PC-3 (cell line): Measurements from ENCODE around the gene KRTAP11-1. TPM values are rescaled to one million over a fixed set of nuclear protein-coding genes. Genes with fewer than 3 reads are reported as not detected.

Experiments used
- ATAC-seq: fragments of 200-7000 bp; cut with Tn5 transposase; 2 replicates; pipeline ENCODE4 v1.9.1; 2020; ENCODE audit warnings: mild to moderate bottlenecking, moderate library complexity
- BruUV-seq: library from RNA; stranded (reverse); fragments of 400-500 nt; replicated peaks from 2 replicates; lab custom pipeline; 2021; lab: Mats Ljungman, UMichigan
- CTCF ChIA-PET: fragments of 300-600 bp; sonication (Branson Sonifier 250); formaldehyde crosslinking; loops from one replicate; lab custom pipeline; 2022; ENCODE audit warnings: antibody characterized with exemption; lab: Charles Lee
- POLR2A ChIA-PET: fragments of 300-600 bp; sonication (Branson Sonifier 250); formaldehyde crosslinking; loops from one replicate; lab custom pipeline; 2022; ENCODE audit warnings: antibody characterized with exemption; ENCODE audit not compliant: unreplicated experiment; lab: Charles Lee
- DNase-seq: peaks from one replicate; pipeline ENCODE4 v3.0.0-alpha.2; 2015
- H2AFZ ChIP-seq: fragments of 300-600 bp; sonication (generic); 2 replicates; pipeline ENCODE4 v1.6.0; 2016; ENCODE audit warnings: antibody characterized with exemption, low read length
- H3F3A ChIP-seq: fragments of 300-600 bp; sonication (generic); one replicate; pipeline ENCODE4 v1.6.0; 2017; ENCODE audit warnings: antibody characterized with exemption, low read length, control low read depth, mild to moderate bottlenecking; ENCODE audit not compliant: unreplicated experiment
- H3K27ac ChIP-seq: fragments of 300-600 bp; sonication (generic); 2 replicates; pipeline ENCODE4 v1.5.1; 2016; ENCODE audit warnings: mild to moderate bottlenecking, low read length
- H3K27me3 ChIP-seq: fragments of 300-600 bp; sonication (generic); 2 replicates; pipeline ENCODE4 v1.6.1; 2016; ENCODE audit warnings: low read length, mixed read lengths
- H3K36me3 ChIP-seq: fragments of 300-600 bp; sonication (generic); 2 replicates; pipeline ENCODE4 v1.6.1; 2016; ENCODE audit warnings: low read depth, mixed run types, low read length, mixed read lengths
- H3K4me1 ChIP-seq: fragments of 300-600 bp; sonication (generic); 2 replicates; pipeline ENCODE4 v1.5.1; 2016; ENCODE audit warnings: low read length; ENCODE audit not compliant: insufficient read depth
- H3K4me2 ChIP-seq: fragments of 300-600 bp; sonication (generic); 2 replicates; pipeline ENCODE4 v1.6.0; 2016; ENCODE audit warnings: low read length
- H3K4me3 ChIP-seq: fragments of 300-600 bp; sonication (generic); 2 replicates; pipeline ENCODE4 v1.5.1; 2016; ENCODE audit warnings: mild to moderate bottlenecking, low read length, mixed read lengths
- H3K79me2 ChIP-seq: fragments of 300-600 bp; sonication (generic); 2 replicates; pipeline ENCODE4 v1.6.1; 2017; ENCODE audit warnings: low read length, mixed read lengths
- H3K9ac ChIP-seq: fragments of 300-600 bp; sonication (generic); 2 replicates; pipeline ENCODE4 v1.6.0; 2016; ENCODE audit warnings: mild to moderate bottlenecking, low read length
- H3K9me2 ChIP-seq: fragments of 300-600 bp; sonication (generic); replicated peaks from 2 replicates; pipeline ENCODE4 v1.6.1; 2016; ENCODE audit warnings: mixed run types, low read length, mixed read lengths
- H3K9me3 ChIP-seq: fragments of 300-600 bp; sonication (generic); 2 replicates; pipeline ENCODE4 v1.6.1; 2016; ENCODE audit warnings: low read length, mixed read lengths
- H4K20me1 ChIP-seq: fragments of 300-600 bp; sonication (generic); 2 replicates; pipeline ENCODE4 v1.6.1; 2016; ENCODE audit warnings: low read length, mixed read lengths
- EZH2 ChIP-seq: fragments of 300-600 bp; sonication (generic); IDR thresholded peaks from one replicate; pipeline ENCODE4 v1.6.1; 2017; ENCODE audit warnings: antibody characterized with exemption, mild to moderate bottlenecking, low read length; ENCODE audit not compliant: unreplicated experiment
- EZH2phosphoT487 ChIP-seq: fragments of 300-600 bp; sonication (generic); IDR thresholded peaks from 2 replicates; pipeline ENCODE4 v1.6.1; 2018; ENCODE audit warnings: mild to moderate bottlenecking, antibody characterized with exemption, low read length, borderline replicate concordance
- intact Hi-C: fragments of 100-400 bp; cut with micrococcal nuclease; formaldehyde crosslinking; loops from 2 replicates; pipeline ENCODE4 v1.9.0; 2023
- total RNA-seq: library from RNA; depleted of rRNA; stranded (reverse); fragments of >200 nt; gene quantifications from 2 replicates; pipeline ENCODE4 v1.2.3, GENCODE V29; 2014
- TF ChIP-seq, protein P1 (sequence below): fragments of 300-600 bp; sonication (generic); conservative IDR thresholded peaks from 2 replicates; pipeline ENCODE4 v1.5.1; 2017; ENCODE audit warnings: antibody characterized with exemption, low read depth, mild to moderate bottlenecking, low read length

The KRTAP11-1 gene
- total RNA-seq, 1 experiment from 2014 or later = not detected

DNA sequence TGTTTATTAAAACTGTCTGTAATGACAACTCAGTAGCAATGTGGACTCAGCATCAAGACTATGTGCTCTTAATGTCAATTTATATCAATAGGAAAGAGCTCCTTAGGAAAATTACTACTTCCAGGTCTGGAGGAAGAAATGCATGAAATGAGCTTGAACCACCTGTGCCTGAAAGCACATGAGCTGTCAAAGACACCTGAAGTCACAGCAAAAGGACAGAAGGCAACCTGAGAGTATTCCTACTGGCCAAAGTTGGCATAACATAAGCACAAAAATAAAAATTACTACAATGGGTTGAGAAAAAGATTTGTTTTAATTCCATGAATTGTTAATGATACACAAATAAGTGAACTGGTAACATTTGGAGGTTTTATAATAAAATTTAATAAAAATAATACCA, 38.4 kb downstream of the KRTAP11-1 start:
- H3F3A ChIP-seq = no peaks in the 10 kb centered on the region
- CTCF ChIA-PET = no interaction called here
- H3K27me3 ChIP-seq = peaks cover 28% of the 10 kb centered on the region; the same call in 1 of the 2 replicates
- H3K27ac ChIP-seq = no peak overlapping the region
- H3K4me1 ChIP-seq = no peaks in the 10 kb centered on the region
- ATAC-seq (no peak), DNase-seq (no peak)
- H3K9me2 ChIP-seq = no peaks in the 10 kb centered on the region
- no peaks in the 10 kb centered on the region for H4K20me1 ChIP-seq
- TF ChIP-seq EZH2 (no peak), EZH2phosphoT487 (no peak)
- TF ChIP-seq, protein P1, sequence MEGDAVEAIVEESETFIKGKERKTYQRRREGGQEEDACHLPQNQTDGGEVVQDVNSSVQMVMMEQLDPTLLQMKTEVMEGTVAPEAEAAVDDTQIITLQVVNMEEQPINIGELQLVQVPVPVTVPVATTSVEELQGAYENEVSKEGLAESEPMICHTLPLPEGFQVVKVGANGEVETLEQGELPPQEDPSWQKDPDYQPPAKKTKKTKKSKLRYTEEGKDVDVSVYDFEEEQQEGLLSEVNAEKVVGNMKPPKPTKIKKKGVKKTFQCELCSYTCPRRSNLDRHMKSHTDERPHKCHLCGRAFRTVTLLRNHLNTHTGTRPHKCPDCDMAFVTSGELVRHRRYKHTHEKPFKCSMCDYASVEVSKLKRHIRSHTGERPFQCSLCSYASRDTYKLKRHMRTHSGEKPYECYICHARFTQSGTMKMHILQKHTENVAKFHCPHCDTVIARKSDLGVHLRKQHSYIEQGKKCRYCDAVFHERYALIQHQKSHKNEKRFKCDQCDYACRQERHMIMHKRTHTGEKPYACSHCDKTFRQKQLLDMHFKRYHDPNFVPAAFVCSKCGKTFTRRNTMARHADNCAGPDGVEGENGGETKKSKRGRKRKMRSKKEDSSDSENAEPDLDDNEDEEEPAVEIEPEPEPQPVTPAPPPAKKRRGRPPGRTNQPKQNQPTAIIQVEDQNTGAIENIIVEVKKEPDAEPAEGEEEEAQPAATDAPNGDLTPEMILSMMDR = peak; percentile 35; the same call in 1 of the 2 replicates
- H3K9me3 ChIP-seq = no peaks in the 10 kb centered on the region
- intact Hi-C loops = no loop called here
- no peak overlapping the region for H2AFZ ChIP-seq
- BruUV-seq = no TSS peak
- POLR2A ChIA-PET = no interaction called here
- H3K79me2 ChIP-seq = no peaks in the 10 kb centered on the region
- no peaks in the 10 kb centered on the region for H3K36me3 ChIP-seq
- H3K4me2 ChIP-seq = no peak overlapping the region
- H3K4me3 ChIP-seq = no peak overlapping the region
- no peak overlapping the region for H3K9ac ChIP-seq

DNA sequence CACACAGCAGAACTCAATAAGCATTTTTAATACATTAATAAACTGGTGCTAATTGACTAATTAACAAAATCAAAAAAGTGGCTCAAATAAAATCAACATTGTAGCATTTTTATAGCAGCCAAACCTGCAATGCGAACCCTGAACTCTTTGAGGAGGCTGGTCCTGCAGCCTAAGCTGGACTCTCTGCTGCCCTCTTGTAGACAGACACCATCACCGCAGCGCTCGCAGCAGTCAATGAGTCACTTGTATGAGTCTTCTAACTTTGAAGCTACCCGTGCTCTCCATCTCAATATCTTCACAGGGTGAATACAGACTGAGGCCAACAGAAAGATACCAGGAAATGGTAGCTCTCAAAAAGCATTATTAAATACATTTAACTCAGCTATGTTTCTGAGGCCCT, 42.1 kb downstream of the KRTAP11-1 start:
- Histone ChIP-seq H2AFZ (no peak overlapping the region), H3K9me3 (no peaks in the 10 kb centered on the region), H3K9ac (no peak overlapping the region), H3K9me2 (no peaks in the 10 kb centered on the region), H3F3A (no peaks in the 10 kb centered on the region), H3K27me3 (peaks cover 36% of the 10 kb centered on the region), H3K79me2 (no peaks in the 10 kb centered on the region), H3K4me3 (no peak overlapping the region), H3K4me1 (no peaks in the 10 kb centered on the region), H4K20me1 (no peaks in the 10 kb centered on the region), H3K36me3 (no peaks in the 10 kb centered on the region), H3K27ac (no peak overlapping the region), H3K4me2 (no peak overlapping the region)
- DNase-seq = peak; percentile 75
- ChIA-PET POLR2A (no interaction called here), CTCF (interaction anchor here (0.6 to 1.0 kb wide), 3 partner anchors 232 to 247 kb away, joined by 3 to 5 read pairs (median 3); no protein-coding TSS in a partner anchor)
- BruUV-seq = no TSS peak
- TF ChIP-seq EZH2 = no peak
- TF ChIP-seq, protein P1 = peak; percentile 83
- intact Hi-C loops = loop anchor here (2.0 kb wide), 1 partner anchor 247 kb away; no protein-coding TSS in a partner anchor
- ATAC-seq = peak; percentile 97

DNA sequence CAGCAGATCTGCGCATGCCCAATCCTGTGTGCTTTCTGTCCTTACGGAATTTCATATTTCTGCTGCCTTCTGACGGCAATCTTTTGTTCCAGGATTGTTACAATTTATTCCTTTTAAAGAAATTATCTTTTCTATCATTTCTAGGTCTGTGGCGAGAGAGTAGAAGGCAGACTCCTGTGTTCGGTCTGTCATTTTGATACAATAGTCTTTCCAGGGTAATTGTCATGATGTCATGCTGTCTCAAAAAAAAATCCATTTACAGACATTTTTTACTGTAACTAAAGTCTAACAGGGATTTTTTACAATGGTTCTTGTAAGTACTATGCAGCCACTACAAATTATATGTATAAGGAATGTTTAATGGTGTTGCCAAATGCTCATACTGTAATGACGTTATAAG, 42.8 kb downstream of the KRTAP11-1 start:
- Histone ChIP-seq H3K79me2 (no peaks in the 10 kb centered on the region), H3K9me2 (no peaks in the 10 kb centered on the region), H3K27ac (no peak overlapping the region), H3K4me2 (no peak overlapping the region), H2AFZ (no peak overlapping the region), H3K4me3 (no peak overlapping the region), H3K9ac (no peak overlapping the region), H3K4me1 (no peaks in the 10 kb centered on the region), H3K36me3 (no peaks in the 10 kb centered on the region), H3K9me3 (no peaks in the 10 kb centered on the region), H4K20me1 (no peaks in the 10 kb centered on the region), H3F3A (no peaks in the 10 kb centered on the region), H3K27me3 (peaks cover 43% of the 10 kb centered on the region)
- intact Hi-C loops = loop anchor here (2.0 kb wide), 1 partner anchor 248 kb away; no protein-coding TSS in a partner anchor
- no peak for ATAC-seq
- ChIA-PET CTCF (no interaction called here), POLR2A (no interaction called here)
- no peak for DNase-seq
- no TSS peak for BruUV-seq
- TF ChIP-seq EZH2phosphoT487 (no peak), EZH2 (no peak)
- TF ChIP-seq, protein P1 = no peak
